Measurements from ENCODE around the gene MAPK8IP1.

The MAPK8IP1 gene

GRCh38 chr11:45889966-45890365 is 4.5 kb downstream of the MAPK8IP1 start:
- DNase-seq, result no peak
- no peaks in the 10 kb centered on the region for H3K36me3 ChIP-seq (ENCODE audit: control insufficient read depth in 4 of 4, insufficient read depth in 4 of 4, low read length in 3 of 4)
- CTCF ChIA-PET, result no interaction called here
- peaks cover 1 to 10% (median 8%) of the 10 kb centered on the region in 4 experiments for H3K4me1 ChIP-seq (ENCODE audit: control extremely low read depth in 1 of 4, control insufficient read depth in 4 of 4, insufficient read depth in 4 of 4, low read length in 3 of 4)
- WGBS (ENCODE audit: insufficient coverage), result 99% methylated on average over 7 of the region's 9 CpGs
- H3K9me3 ChIP-seq (ENCODE audit: control extremely low read depth in 1 of 5, control insufficient read depth in 4 of 5, insufficient read depth in 2 of 5, low read depth in 1 of 5, low read length in 4 of 5), result no peaks in the 10 kb centered on the region
- no peak overlapping the region for H3K4me3 ChIP-seq (ENCODE audit: control insufficient read depth in 1 of 7, extremely low read depth in 1 of 7, insufficient read depth in 4 of 7, low read depth in 2 of 7, low read length in 6 of 7)
- peaks cover 0 to 43% (median 10%) of the 10 kb centered on the region in 5 experiments for H3K27me3 ChIP-seq (replicated peaks in 2 of 5; ENCODE audit: control insufficient read depth in 4 of 5, insufficient read depth in 5 of 5, low read length in 4 of 5)
- POLR2A ChIA-PET, result no interaction called here
- no peak overlapping the region for H3K27ac ChIP-seq (ENCODE audit: insufficient read depth in 1 of 2, low read depth in 1 of 2, low read length in 2 of 2, poor library complexity in 1 of 2, severe bottlenecking in 2 of 2)

DNA sequence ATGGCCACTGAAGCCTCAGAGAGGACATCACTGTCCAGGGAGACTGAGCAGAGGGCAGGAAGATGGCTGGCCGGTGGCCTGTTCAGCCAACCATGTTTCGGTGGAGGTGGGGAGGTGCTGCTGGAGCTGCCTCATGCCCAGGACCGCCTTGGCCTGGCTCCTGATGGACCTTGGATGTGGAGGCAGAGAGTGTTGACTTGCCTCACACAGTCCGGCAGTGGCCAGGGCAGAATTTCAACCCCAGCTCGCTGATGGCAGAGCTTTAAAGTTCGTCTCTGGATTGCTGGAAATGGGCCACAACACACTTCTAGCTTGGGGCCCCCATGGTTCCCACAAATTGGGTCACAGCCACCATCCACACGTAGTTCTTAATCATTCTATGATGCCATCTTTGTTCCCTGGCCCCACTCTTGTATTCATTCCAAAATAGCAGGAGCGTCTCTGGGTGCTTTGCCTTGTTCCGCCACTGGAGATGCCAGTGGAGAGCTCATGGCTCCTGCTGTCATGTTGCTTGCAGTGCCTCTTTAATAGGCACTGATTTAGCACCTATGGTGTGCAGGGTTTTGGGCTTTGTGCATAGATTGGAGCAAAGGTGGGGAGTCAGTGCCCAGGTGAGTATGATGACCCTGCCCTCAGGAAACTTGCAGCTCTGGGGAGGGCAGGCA is 5.6 kb downstream of the MAPK8IP1 start:
- no peak for DNase-seq
- peaks cover 0 to 42% (median 10%) of the 10 kb centered on the region in 5 experiments for H3K27me3 ChIP-seq (replicated peaks in 2 of 5; ENCODE audit: control insufficient read depth in 4 of 5, insufficient read depth in 5 of 5, low read length in 4 of 5)
- H3K27ac ChIP-seq (ENCODE audit: insufficient read depth in 1 of 2, low read depth in 1 of 2, low read length in 2 of 2, poor library complexity in 1 of 2, severe bottlenecking in 2 of 2), result no peak overlapping the region
- H3K9me3 ChIP-seq (ENCODE audit: control extremely low read depth in 1 of 5, control insufficient read depth in 4 of 5, insufficient read depth in 2 of 5, low read depth in 1 of 5, low read length in 4 of 5), result no peaks in the 10 kb centered on the region
- ChIA-PET CTCF (interaction anchor here (0.8 to 1.1 kb wide), 2 partner anchors 12 to 25 kb away, joined by 3 read pairs; no protein-coding TSS in a partner anchor), POLR2A (no interaction called here)
- peaks cover 0 to 2% (median under 1%) of the 10 kb centered on the region in 4 experiments for H3K4me1 ChIP-seq (ENCODE audit: control extremely low read depth in 1 of 4, control insufficient read depth in 4 of 4, insufficient read depth in 4 of 4, low read length in 3 of 4)
- H3K36me3 ChIP-seq (ENCODE audit: control insufficient read depth in 4 of 4, insufficient read depth in 4 of 4, low read length in 3 of 4), result no peaks in the 10 kb centered on the region
- H3K4me3 ChIP-seq (ENCODE audit: control insufficient read depth in 1 of 7, extremely low read depth in 1 of 7, insufficient read depth in 4 of 7, low read depth in 2 of 7, low read length in 6 of 7), result no peak overlapping the region
- WGBS (ENCODE audit: insufficient coverage), result 90% methylated on average over 7 of the region's 9 CpGs

DNA sequence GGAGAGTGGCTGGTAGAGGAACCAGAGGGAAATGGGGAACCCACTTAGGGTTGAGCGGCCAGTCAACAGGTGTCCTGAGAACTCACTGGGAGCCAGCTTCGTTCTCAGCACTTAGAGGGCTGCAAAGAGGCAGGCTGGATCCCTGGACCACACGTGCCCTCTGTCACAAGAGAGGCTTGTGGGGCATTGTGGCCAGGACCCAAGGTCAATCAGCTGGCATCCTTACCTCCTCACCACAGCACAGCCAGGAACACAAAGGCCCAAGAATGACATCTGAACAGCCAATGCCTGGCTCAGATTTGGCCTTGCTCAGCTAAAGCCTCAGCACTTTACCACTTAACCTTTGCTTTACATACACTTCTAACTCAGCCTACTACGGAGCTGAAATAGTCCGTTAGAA is 7.4 kb downstream of the MAPK8IP1 start:
- no peaks in the 10 kb centered on the region for H3K9me3 ChIP-seq (ENCODE audit: control extremely low read depth in 1 of 5, control insufficient read depth in 4 of 5, insufficient read depth in 2 of 5, low read depth in 1 of 5, low read length in 4 of 5)
- 75% methylated on average over 1 of the region's 5 CpGs for WGBS (ENCODE audit: insufficient coverage)
- no peaks in the 10 kb centered on the region for H3K4me1 ChIP-seq (ENCODE audit: control extremely low read depth in 1 of 4, control insufficient read depth in 4 of 4, insufficient read depth in 4 of 4, low read length in 3 of 4)
- DNase-seq, result no peak
- POLR2A ChIA-PET, result no interaction called here
- H3K36me3 ChIP-seq (ENCODE audit: control insufficient read depth in 4 of 4, insufficient read depth in 4 of 4, low read length in 3 of 4), result no peaks in the 10 kb centered on the region
- CTCF ChIA-PET, result interaction anchor here (0.7 kb wide), 1 partner anchor 32 kb away, joined by 3 read pairs; no protein-coding TSS in a partner anchor
- H3K4me3 ChIP-seq (ENCODE audit: control insufficient read depth in 1 of 7, extremely low read depth in 1 of 7, insufficient read depth in 4 of 7, low read depth in 2 of 7, low read length in 6 of 7), result no peak overlapping the region
- no peak overlapping the region for H3K27ac ChIP-seq (ENCODE audit: insufficient read depth in 1 of 2, low read depth in 1 of 2, low read length in 2 of 2, poor library complexity in 1 of 2, severe bottlenecking in 2 of 2)
- H3K27me3 ChIP-seq (replicated peaks in 2 of 5; ENCODE audit: control insufficient read depth in 4 of 5, insufficient read depth in 5 of 5, low read length in 4 of 5), result peaks cover 0 to 42% (median 11%) of the 10 kb centered on the region in 5 experiments

- no peak overlapping the region for H3K4me3 ChIP-seq (ENCODE audit: control insufficient read depth in 1 of 7, extremely low read depth in 1 of 7, insufficient read depth in 4 of 7, low read depth in 2 of 7, low read length in 6 of 7)
- H3K9me3 ChIP-seq (ENCODE audit: control extremely low read depth in 1 of 5, control insufficient read depth in 4 of 5, insufficient read depth in 2 of 5, low read depth in 1 of 5, low read length in 4 of 5), result no peaks in the 10 kb centered on the region
- ChIA-PET CTCF (no interaction called here), POLR2A (no interaction called here)
- WGBS (ENCODE audit: insufficient coverage), result 89% methylated on average over 6 of the region's 6 CpGs
- H3K27ac ChIP-seq (ENCODE audit: insufficient read depth in 1 of 2, low read depth in 1 of 2, low read length in 2 of 2, poor library complexity in 1 of 2, severe bottlenecking in 2 of 2), result no peak overlapping the region
- H3K4me1 ChIP-seq (ENCODE audit: control extremely low read depth in 1 of 4, control insufficient read depth in 4 of 4, insufficient read depth in 4 of 4, low read length in 3 of 4), result peaks cover 0 to 9% (median 7%) of the 10 kb centered on the region in 4 experiments
- peaks cover 0 to 59% (median 21%) of the 10 kb centered on the region in 5 experiments for H3K27me3 ChIP-seq (replicated peaks in 2 of 5; ENCODE audit: control insufficient read depth in 4 of 5, insufficient read depth in 5 of 5, low read length in 4 of 5)
- H3K36me3 ChIP-seq (ENCODE audit: control insufficient read depth in 4 of 4, insufficient read depth in 4 of 4, low read length in 3 of 4), result no peaks in the 10 kb centered on the region
- no peak for DNase-seq
Measured at GRCh38 chr11:45894555-45895247, 9.2 kb downstream of the MAPK8IP1 start.

DNA sequence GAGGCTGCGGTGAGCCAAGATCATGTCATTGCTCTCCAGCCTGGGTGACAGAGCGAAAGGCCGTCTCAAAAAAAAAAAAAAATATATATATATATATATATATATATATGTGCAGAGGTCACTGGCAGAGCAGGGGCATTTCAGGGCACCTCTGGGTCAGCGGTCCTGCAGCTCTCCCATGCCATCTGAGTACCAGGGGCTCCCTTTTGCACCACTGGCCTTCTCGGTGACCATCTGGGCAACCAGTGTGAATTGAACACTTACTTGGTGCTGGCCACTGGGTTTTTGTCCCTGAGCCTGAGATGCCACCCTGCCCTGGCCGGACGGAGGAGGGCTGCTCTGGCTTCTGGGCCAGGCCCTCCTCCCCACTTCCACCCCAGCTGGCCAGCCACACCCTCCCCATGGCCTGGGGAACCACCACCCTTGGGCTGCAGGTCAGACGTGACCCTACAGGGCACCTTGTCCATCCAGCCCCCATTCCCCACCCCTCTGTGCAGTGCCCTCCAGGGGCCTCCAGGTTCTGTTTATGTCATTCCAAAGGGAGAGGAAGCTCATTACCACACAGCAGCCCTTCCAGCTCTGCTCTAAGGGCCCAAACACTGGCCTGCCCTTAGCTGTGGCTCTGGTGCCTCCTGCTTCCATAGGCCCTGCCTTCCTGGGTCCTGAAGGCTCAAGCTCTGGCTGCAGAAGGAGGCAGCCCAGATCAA is 10.3 kb downstream of the MAPK8IP1 start:
- ChIA-PET CTCF (no interaction called here), POLR2A (no interaction called here)
- WGBS (ENCODE audit: insufficient coverage), result 94% methylated on average over 5 of the region's 8 CpGs
- Histone ChIP-seq H3K4me1 (ENCODE audit: control extremely low read depth in 1 of 4, control insufficient read depth in 4 of 4, insufficient read depth in 4 of 4, low read length in 3 of 4) (peaks cover 0 to 13% (median 9%) of the 10 kb centered on the region in 4 experiments), H3K9me3 (ENCODE audit: control extremely low read depth in 1 of 5, control insufficient read depth in 4 of 5, insufficient read depth in 2 of 5, low read depth in 1 of 5, low read length in 4 of 5) (no peaks in the 10 kb centered on the region), H3K27me3 (replicated peaks in 2 of 5; ENCODE audit: control insufficient read depth in 4 of 5, insufficient read depth in 5 of 5, low read length in 4 of 5) (peaks cover 0 to 63% (median 21%) of the 10 kb centered on the region in 5 experiments), H3K27ac (ENCODE audit: insufficient read depth in 1 of 2, low read depth in 1 of 2, low read length in 2 of 2, poor library complexity in 1 of 2, severe bottlenecking in 2 of 2) (no peak overlapping the region), H3K4me3 (ENCODE audit: control insufficient read depth in 1 of 7, extremely low read depth in 1 of 7, insufficient read depth in 4 of 7, low read depth in 2 of 7, low read length in 6 of 7) (no peak overlapping the region), H3K36me3 (ENCODE audit: control insufficient read depth in 4 of 4, insufficient read depth in 4 of 4, low read length in 3 of 4) (no peaks in the 10 kb centered on the region)
- no peak for DNase-seq

GRCh38 chr11:45896422-45896984 is 11.1 kb downstream of the MAPK8IP1 start:
- Histone ChIP-seq H3K27me3 (replicated peaks in 2 of 5; ENCODE audit: control insufficient read depth in 4 of 5, insufficient read depth in 5 of 5, low read length in 4 of 5) (peaks cover 0 to 71% (median 21%) of the 10 kb centered on the region in 5 experiments), H3K4me1 (ENCODE audit: control extremely low read depth in 1 of 4, control insufficient read depth in 4 of 4, insufficient read depth in 4 of 4, low read length in 3 of 4) (peaks cover 0 to 13% (median 9%) of the 10 kb centered on the region in 4 experiments), H3K4me3 (ENCODE audit: control insufficient read depth in 1 of 7, extremely low read depth in 1 of 7, insufficient read depth in 4 of 7, low read depth in 2 of 7, low read length in 6 of 7) (no peak overlapping the region), H3K27ac (ENCODE audit: insufficient read depth in 1 of 2, low read depth in 1 of 2, low read length in 2 of 2, poor library complexity in 1 of 2, severe bottlenecking in 2 of 2) (no peak overlapping the region), H3K9me3 (ENCODE audit: control extremely low read depth in 1 of 5, control insufficient read depth in 4 of 5, insufficient read depth in 2 of 5, low read depth in 1 of 5, low read length in 4 of 5) (no peaks in the 10 kb centered on the region), H3K36me3 (ENCODE audit: control insufficient read depth in 4 of 4, insufficient read depth in 4 of 4, low read length in 3 of 4) (no peaks in the 10 kb centered on the region)
- WGBS (ENCODE audit: insufficient coverage), result 23% methylated on average over 18 of the region's 19 CpGs
- DNase-seq, result no peak
- CTCF ChIA-PET, result interaction anchor here (1.3 kb wide), 1 partner anchor 24 kb away, joined by 3 read pairs; no protein-coding TSS in a partner anchor
- POLR2A ChIA-PET, result no interaction called here
